Activated CD8-positive, alpha-beta memory T cell treated with anti-CD3 and anti-CD28 coated beads for 36 hours (primary cell): ENCODE measurements around the gene NOTCH1. TPM values are rescaled to one million over a fixed set of nuclear protein-coding genes. Genes with fewer than 3 reads are reported as not detected.

Source experiments
- CTCF ChIA-PET: fragments of 350-600 bp; sonication (Branson Sonifier 250); formaldehyde crosslinking; loops from one replicate; lab custom pipeline; 2021; ENCODE audit warnings: antibody characterized with exemption; lab: Charles Lee
- POLR2A ChIA-PET: fragments of 350-600 bp; sonication (Branson Sonifier 250); formaldehyde crosslinking; loops from one replicate; lab custom pipeline; 2021; ENCODE audit warnings: antibody characterized with exemption; lab: Charles Lee
- total RNA-seq, 2 experiments: library from RNA; stranded (reverse); gene quantifications; one replicate each; pipeline ENCODE4 v1.2.3, GENCODE V29; 2021

NOTCH1 gene
- total RNA-seq, 2 experiments from 2014 or later: 69.5 to 71.4 TPM

DNA sequence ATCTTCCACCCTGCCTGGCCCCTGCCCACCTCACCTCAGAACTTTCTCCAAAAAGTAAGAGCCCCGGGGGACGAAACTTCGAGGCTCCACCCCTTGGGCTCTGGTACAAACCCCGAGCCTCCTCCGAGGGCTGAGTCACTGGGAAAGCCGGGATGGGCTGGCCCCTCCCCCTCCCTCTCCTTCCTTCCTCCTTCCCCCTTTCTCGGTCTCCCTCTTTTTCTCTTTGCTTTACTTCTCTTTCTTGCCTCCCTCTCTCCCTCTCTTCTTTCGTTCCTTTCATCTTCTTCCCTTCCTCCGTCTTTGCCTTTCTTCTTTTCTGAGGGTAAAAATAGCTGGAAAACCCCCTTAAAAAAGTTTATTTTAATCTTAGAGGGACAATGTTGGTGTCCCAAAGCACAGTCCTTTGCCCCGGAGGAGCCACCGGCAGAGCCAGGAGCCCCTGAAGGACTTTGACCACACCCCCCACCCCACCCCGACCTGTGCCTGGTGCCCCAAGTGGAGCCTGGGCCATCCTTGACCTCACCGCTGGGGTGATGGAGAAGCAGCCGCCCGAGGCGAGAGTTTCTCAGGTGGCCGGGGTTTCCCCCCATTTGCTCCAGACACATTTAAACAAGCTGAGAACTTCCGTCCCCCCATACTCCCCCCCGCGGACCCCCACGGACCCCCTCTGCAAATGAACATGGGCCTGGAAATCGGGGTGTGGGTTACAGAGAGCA lies 5.7 kb upstream of the NOTCH1 start:
- ChIA-PET CTCF (interaction anchor here (0.9 kb wide), 1 partner anchor 47 kb away, joined by 3 read pairs; no protein-coding TSS in a partner anchor), POLR2A (no interaction called here)

DNA sequence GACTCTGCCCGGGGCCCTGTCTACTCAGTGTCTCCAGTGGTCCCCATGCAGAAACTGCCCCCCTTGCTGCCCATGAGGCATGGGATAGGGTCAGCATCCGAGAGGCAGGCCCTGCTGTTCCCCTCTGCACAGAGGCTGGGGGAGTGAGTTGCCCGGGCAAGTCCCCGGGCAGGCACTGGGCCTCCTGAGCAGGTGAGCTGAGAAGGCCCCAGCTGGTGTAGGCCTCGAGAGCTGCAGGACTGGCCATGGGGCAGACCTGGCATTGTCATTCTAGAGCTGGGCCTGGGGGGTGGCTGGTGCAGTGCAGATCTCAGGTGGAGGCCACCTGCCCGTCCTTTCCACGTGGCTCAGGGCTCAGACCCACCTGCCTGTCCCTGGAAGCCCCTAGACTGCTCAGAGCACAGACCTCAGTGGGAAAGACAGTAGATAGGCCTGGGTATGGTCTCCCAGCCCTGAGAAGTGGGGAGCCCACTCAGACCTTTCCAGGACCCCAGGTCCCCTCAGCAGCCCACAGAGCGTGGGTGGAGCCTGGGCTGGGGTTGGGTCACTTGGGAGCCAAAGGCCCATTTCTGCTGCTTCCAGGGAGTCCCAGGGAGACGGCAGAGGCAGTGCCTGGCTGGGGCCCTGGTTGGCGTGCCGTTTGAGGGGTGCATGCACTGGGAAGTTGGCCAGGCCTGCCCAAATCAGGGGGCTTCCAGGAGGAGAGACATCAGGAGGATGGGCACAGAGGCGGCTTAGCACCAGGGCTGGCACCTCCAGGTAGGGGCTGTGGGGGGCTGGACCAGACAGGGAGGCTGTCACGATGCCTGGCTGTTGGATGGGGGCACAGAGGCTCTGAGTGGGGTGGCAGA lies 4.8 kb upstream of the NOTCH1 start:
- POLR2A ChIA-PET: no interaction called here
- CTCF ChIA-PET: no interaction called here

DNA sequence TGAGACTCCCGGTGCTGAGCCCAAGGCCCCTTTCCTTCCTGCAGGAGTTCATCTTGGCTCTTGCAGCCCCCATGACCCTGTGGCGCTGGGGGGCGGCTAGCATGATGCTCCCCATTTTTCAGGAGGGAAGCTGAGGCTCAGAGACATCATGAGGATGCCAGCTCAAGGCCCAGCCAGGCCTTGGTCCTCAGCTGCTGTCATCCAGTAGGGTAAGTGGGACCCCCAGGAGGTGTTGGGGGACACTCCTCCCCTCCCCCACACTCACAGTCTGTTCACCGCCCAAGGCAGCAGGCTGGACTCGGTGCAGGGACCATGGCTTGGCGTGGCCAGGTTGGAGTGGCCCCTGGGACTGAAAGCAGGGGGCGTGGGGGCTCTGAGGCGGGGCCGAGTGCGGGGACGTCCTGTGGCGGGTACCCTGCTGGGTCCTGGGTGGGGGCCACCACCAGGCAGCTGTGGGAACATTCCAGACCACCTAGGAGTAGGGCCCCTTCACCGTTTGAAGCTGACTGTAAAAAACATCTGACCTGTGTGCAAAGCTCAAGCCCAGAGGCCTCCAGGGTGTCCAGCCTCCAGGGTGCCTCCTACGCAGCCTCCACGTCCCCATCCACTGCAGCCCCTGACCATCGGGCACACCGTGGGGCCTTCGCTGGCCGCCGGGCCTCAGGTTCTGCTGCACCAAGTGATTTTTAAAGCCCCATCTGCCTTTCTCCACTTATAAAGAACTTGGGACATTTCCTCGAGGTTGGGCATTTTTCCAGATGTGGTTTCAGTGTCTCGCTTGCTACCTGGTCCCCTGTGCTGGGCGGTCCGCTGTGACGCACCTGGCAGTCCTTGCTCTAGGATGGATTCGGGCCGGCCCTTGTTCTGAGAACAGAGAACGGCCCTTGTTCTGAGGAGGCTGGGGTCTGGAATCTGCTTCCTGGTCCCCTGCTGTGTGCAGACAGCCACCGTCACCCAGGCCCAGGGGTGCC lies 3.4 kb upstream of the NOTCH1 start:
- ChIA-PET CTCF (interaction anchor here (1.1 to 1.6 kb wide), 3 partner anchors 16 to 61 kb away, joined by 3 to 4 read pairs (median 3); no protein-coding TSS in a partner anchor), POLR2A (interaction anchor here (1.1 kb wide), 1 partner anchor 16 kb away, joined by 4 read pairs; no protein-coding TSS in a partner anchor)

DNA sequence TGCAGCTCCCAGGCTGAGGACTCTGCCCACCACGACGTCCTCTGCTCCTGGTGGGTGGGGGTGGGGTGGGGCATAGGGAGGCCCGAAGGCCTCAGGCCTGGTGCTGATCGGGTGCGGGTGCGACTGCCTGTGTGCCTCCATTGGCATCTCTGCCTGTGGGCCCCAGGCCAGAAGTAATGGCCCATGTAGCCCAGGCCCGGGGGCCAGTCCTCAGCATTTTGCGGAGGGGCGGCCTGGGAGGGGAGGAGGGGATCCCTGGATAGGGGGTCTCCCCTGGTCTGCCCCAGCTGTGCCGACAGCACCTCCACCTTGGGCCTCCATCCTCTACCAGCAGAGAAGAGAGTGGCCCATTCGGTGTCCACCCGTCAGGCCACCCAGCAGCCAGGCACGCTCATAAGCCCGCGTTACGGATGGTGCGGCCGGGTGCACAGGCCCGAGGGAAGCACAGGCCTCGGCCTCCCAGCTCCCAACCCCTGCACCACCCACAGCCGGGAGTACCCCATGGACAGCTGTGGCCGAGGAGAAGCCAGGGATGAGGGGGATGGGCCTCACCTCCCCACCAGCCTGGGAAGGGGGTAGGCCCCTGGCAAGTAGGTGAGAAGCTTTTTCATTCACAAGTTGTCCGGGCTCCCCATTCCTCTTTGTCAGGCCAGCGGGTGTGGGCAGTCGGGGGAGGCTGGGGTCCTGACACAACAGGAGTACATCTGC lies 1.8 kb upstream of the NOTCH1 start:
- ChIA-PET CTCF (interaction anchor here (1.4 to 1.6 kb wide), 2 partner anchors 14 to 20 kb away, joined by 3 to 4 read pairs; no protein-coding TSS in a partner anchor), POLR2A (interaction anchor here (0.6 to 1.1 kb wide), 2 partner anchors 14 to 49 kb away, joined by 4 read pairs; no protein-coding TSS in a partner anchor)

DNA sequence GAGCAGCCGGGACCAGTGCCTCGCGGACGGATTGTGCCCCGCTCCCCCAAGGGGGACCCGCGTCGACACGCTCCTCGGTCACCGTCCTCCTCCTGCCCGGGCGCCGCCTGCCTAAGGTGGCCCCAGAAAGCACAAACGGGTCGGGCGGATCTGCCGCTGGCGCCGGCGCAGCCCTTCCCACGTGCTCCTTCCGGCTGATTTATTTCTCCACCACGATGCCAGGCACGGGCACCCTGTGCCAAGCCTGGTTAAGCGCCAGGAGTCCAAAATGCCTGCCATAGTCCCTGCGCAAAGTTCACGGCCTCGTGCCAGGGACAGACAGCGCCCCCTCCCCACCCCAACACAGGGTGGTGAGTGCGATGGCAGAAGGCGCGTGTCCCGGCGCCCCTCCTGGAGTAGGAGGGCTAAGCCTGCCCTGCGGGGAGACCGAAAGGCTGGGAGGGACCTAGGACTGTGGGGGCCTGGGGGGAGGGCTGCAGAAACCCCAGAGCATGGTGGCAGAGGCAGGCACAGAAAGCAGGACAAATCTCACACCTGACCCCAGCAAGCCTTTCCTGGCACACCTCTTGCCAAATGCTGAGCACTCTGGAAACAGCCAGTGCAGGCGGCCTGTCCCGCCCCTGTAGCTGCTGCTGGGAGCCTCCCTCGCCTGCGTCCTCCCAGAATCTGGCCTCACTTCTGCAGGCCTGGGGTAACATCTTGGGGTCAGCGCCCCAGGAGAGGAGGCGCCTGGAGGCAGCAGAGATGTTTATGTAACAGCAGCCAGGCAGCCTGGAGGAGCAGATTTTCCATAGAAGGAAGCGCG lies 1.1 kb upstream of the NOTCH1 start:
- CTCF ChIA-PET: no interaction called here

DNA sequence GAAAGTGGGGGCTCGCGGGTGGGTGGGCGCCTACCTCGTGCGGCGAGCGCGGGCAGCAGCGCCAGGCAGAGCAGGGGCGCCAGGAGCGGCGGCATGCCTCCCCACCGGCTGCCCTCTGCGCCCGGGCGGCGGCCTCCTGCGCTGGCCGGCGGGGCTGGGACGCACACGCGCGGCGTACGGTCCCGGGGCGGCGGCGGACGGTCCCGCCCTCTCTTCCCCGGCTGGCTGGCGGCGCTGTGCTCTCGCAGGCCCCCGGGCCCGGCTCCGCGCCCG lies 220 bp downstream of the NOTCH1 start:
- POLR2A ChIA-PET: interaction anchor here (1.3 kb wide), 1 partner anchor 12 kb away, joined by 6 read pairs; no protein-coding TSS in a partner anchor

More for the DNA sequence above, 1.1 kb upstream of the NOTCH1 start:
- POLR2A ChIA-PET: interaction anchor here (0.6 to 1.3 kb wide), 3 partner anchors 13 to 143 kb away, joined by 3 to 6 read pairs (median 4); no protein-coding TSS in a partner anchor

DNA sequence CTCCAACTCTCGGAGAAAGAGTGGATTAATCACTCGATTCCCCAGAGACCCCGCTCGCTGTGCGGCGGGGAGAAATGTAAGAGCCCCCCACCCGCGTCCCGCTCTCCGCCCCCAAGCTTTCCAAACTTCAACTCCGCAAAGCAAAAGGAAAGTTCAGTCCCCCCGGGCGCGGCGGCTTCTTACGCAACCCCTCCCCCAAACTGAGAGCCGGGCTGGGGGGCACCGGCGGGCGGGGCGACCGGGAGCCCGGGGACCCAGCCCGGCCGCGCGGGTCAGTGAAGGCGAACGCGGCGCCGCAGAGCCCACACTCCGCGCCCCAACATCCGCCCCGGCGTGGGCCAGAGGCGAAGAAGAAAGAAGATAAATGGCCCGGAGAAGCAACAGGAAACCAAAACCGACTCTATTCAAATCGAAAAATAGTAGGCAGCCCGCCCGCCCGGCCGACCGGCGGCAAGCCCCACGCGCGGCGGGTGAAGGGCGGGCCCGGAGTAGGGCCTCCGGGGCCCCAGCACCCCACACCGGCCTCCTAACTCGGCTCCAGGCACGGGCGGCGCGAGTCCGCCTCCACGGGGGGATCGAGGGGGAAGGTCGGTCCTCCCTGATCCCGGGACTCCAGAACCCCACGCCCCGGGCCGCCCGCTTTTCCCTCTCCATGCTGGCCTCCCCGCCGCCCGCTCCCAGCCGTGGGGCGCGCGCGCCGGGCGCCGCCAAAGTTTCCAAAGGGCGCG lies 720 bp downstream of the NOTCH1 start:
- ChIA-PET CTCF (interaction anchor here (2.0 kb wide), 1 partner anchor 11 kb away, joined by 7 read pairs; no protein-coding TSS in a partner anchor), POLR2A (interaction anchor here (0.8 to 1.3 kb wide), 3 partner anchors 12 to 181 kb away, joined by 4 to 6 read pairs (median 4); no protein-coding TSS in a partner anchor)

More for the DNA sequence above, 220 bp downstream of the NOTCH1 start:
- CTCF ChIA-PET: no interaction called here

DNA sequence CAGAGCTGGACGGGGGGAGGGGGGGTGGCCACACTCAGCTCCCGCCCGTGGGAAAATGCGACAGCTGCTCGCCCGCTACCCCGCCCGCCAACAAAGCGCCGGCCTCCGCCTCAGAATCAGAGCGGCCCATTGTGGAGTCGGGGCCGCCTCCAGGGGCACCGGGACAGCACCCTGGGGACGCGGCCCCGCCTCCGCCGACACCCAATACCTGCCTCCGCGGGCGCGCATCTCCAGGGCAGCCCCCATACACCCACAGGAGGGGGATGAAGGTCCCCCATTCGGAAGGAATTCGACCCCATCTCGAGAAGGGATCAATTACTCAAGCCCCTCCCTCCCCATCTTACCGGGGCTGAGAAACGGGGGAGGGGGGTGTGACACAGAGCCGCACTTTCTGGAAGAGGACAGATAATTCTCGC lies 1.3 kb downstream of the NOTCH1 start:
- CTCF ChIA-PET: interaction anchor here (2.0 kb wide), 1 partner anchor 11 kb away, joined by 7 read pairs; no protein-coding TSS in a partner anchor
- POLR2A ChIA-PET: interaction anchor here (0.6 to 1.1 kb wide), 3 partner anchors 11 to 540 kb away, joined by 4 to 5 read pairs (median 4); no protein-coding TSS in a partner anchor

DNA sequence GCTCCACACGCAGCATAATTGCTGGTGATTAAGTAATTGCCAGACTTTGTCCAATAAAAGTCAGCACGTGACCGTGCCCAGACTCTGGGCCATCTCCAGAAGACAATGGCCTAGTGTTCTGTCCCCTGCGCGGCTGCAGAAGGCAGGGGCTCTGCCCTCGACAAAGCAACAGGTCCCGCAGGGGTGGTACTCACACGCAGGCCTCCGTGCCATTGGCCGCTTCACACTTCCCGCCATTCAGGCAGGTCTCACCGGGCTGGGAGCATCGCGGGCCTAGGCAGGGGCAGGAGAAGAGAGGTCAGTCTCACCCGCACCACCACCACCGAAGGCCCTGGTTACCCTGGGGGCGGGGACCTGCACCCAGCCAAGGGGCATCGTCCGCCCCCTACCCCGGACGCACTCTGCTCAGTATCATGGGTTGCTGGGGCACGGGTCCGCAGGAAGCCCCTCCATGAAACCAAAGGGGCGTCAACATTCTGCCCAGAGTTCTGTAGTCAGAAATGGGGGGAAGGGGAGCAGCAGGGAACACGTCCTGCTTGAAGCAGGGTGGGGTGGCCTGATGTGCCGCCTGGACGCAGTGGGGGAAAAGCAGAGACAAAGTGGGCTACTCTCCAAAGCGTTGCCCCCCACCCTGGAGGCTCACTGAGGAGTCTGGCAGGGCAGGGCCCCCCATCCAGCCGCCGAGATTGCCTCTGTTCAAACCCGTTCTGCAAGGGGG lies 1.9 kb downstream of the NOTCH1 start:
- CTCF ChIA-PET: interaction anchor here (2.0 kb wide), 1 partner anchor 10 kb away, joined by 7 read pairs; no protein-coding TSS in a partner anchor
- POLR2A ChIA-PET: interaction anchor here (0.6 to 1.1 kb wide), 2 partner anchors 10 to 541 kb away, joined by 4 to 5 read pairs; no protein-coding TSS in a partner anchor

DNA sequence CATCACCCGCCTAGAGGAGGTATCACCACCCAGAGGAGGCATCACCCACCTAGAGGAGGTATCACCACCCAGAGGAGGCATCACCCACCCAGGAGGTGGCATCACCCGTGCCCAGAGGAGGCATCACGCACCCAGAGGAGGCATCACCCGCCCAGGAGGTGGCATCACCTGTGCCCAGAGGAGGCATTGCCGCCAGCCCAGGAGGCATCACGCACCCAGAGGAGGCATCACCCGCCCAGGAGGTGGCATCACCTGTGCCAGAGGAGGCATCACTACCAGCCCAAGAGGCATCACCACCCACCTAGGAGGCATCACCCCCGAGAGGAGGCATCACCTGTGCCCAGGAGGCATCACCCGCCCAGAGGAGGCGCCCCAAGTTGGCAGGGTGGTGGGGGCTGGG lies 2.6 kb downstream of the NOTCH1 start:
- POLR2A ChIA-PET: no interaction called here

DNA sequence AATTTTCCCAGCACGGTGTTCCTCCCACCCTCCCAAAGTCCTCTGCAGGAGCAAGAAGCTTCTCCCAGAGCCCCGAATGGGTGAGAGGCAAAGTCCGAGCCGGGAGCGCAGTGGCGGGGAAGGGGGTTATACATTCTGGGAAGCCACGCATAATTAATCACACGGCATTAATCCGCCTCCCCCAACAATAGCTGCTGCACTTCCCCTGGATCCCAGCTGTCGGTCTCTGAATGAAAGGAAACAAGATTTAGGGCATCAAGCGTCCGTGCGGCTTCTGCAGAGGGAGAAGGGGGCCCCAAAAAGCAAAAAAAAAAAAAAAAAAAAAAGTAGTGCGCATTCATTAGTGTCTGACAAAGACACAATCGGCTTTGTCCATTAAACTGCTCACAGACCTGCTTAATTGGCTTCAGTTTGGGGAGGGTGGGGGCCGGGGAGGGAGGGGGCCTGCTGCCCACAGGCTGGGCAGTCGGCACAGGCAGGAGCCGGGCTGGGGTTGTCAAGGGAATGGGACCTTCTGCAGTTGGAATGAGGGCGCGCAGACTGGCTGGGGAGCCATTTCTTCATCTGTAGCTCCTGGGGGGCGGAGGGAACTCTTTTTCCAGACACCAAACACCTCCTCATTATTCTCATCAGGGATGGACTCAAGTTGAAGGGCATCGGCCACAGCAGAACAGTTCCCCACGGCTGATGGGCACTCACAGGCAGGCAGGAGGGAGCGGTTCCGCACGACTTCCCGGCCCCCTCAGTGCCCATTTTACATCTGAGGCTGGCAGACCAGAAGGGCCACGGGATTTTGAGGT lies 3.4 kb downstream of the NOTCH1 start:
- CTCF ChIA-PET: no interaction called here
- POLR2A ChIA-PET: interaction anchor here (1.0 kb wide), 1 partner anchor 186 kb away, joined by 3 read pairs; no protein-coding TSS in a partner anchor

More for the DNA sequence above, 2.6 kb downstream of the NOTCH1 start:
- CTCF ChIA-PET: interaction anchor here (2.0 kb wide), 1 partner anchor 9 kb away, joined by 7 read pairs; no protein-coding TSS in a partner anchor

DNA sequence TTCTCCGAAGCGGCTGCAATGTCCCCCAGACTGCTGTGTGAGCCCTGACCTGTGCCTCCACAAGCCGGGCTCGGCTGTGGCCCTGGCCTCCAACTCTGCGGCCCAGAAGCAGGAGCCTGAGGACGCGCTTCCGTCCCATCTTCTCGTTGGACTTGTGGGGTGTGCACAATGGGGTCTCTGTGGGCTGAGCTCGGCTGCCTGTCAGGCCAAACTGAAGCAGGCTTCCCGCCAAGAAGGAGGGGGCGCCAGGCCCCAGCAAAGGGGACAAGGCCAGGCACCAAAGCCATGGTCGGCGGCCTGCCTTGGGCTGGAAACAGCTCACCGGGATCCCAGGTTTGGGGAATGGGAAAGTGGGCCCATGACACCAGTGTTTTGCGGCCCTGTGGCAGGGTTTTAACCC lies 4.1 kb downstream of the NOTCH1 start:
- ChIA-PET POLR2A (interaction anchor here (1.0 kb wide), 1 partner anchor 187 kb away, joined by 3 read pairs; no protein-coding TSS in a partner anchor), CTCF (no interaction called here)

DNA sequence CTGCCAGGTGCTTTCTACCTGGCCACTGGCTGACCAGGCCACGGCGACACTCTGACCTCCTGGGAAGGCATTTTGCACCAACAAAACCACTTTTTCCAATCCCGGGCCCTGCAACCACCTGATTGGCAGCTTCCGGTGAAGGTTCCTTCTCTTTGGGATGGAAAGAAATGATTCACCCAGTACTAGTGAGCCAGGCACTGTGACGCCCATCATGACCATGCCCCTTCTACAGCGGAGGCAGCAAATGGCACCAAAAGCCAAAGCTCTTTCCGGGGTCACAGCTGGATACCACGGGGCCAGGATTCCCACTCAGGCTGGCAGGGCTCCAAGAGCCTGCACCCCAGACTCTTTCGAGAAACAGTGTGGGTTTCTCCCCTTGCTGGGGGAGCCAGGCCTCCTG lies 4.7 kb downstream of the NOTCH1 start:
- POLR2A ChIA-PET: no interaction called here
- CTCF ChIA-PET: interaction anchor here (4.4 kb wide), 1 partner anchor 56 kb away, joined by 27 read pairs; no protein-coding TSS in a partner anchor
